BE2C (cell line): ENCODE data around the gene BMP8A.
"Not testable (repeated sequence)": the region's sequence is repeated elsewhere in the genome, so short reads cannot be mapped to it uniquely, and the experiment has no call there.

ENCODE experiments used
- DNase-seq: peaks from one replicate; pipeline ENCODE4 v3.0.0-alpha.2; 2020
- H3K27me3 ChIP-seq: fragments of 250-450 bp; sonication (Bioruptor Pico); 2 replicates; pipeline ENCODE4 v1.5.1; 2020; ENCODE audit warnings: mild to moderate bottlenecking
- H3K36me3 ChIP-seq: fragments of 250-450 bp; sonication (Bioruptor Pico); 2 replicates; pipeline ENCODE4 v1.5.1; 2020; ENCODE audit warnings: mild to moderate bottlenecking
- H3K4me1 ChIP-seq: fragments of 250-450 bp; sonication (Bioruptor Pico); 2 replicates; pipeline ENCODE4 v1.5.1; 2020
- H3K4me3 ChIP-seq: 2 replicates; pipeline ENCODE4 v1.5.1; 2011; ENCODE audit warnings: low read depth, low read length
- H3K9me3 ChIP-seq: fragments of 250-450 bp; sonication (Bioruptor Pico); 2 replicates; pipeline ENCODE4 v1.5.1; 2020
- CTCF ChIP-seq: IDR thresholded peaks from 2 replicates; pipeline ENCODE4 v1.5.1; 2012; ENCODE audit warnings: mild to moderate bottlenecking, low read depth, low read length

Gene BMP8A

GRCh38 chr1:39488793-39489566, 2.5 kb upstream of the BMP8A start:
- Histone ChIP-seq H3K36me3 (no peaks in the 10 kb centered on the region), H3K27me3 (peaks cover 10% of the 10 kb centered on the region; the same call in 1 of the 2 replicates), H3K4me3 (no peak overlapping the region), H3K9me3 (no peaks in the 10 kb centered on the region), H3K4me1 (no peaks in the 10 kb centered on the region)
- no peak for DNase-seq
- TF ChIP-seq CTCF: no peak

GRCh38 chr1:39489567-39490239, 1.7 kb upstream of the BMP8A start:
- Histone ChIP-seq H3K27me3 (peaks cover 10% of the 10 kb centered on the region; the same call in 1 of the 2 replicates), H3K4me3 (no peak overlapping the region), H3K9me3 (no peaks in the 10 kb centered on the region), H3K4me1 (no peaks in the 10 kb centered on the region), H3K36me3 (no peaks in the 10 kb centered on the region)
- TF ChIP-seq CTCF: no peak
- DNase-seq: no peak

- H3K4me1 ChIP-seq: no peaks in the 10 kb centered on the region
- TF ChIP-seq CTCF: no peak
- H3K9me3 ChIP-seq: no peaks in the 10 kb centered on the region
- DNase-seq: no peak
- H3K36me3 ChIP-seq: no peaks in the 10 kb centered on the region
- H3K4me3 ChIP-seq: no peak overlapping the region
- H3K27me3 ChIP-seq: peaks cover 10% of the 10 kb centered on the region; the same call in 1 of the 2 replicates
Measured at GRCh38 chr1:39490596-39491145, 765 bp upstream of the BMP8A start.

- not testable (repeated sequence) for H3K4me3 ChIP-seq, DNase-seq, H3K27me3 ChIP-seq, H3K4me1 ChIP-seq, H3K36me3 ChIP-seq, H3K9me3 ChIP-seq
Measured at GRCh38 chr1:39492118-39493042, 944 bp downstream of the BMP8A start.

GRCh38 chr1:39493043-39493810, 1.8 kb downstream of the BMP8A start:
- not testable (repeated sequence) for H3K9me3 ChIP-seq, H3K27me3 ChIP-seq, H3K4me3 ChIP-seq

GRCh38 chr1:39494671-39495410, 3.4 kb downstream of the BMP8A start:
- Histone ChIP-seq H3K9me3 (no peaks in the 10 kb centered on the region), H3K4me1 (no peaks in the 10 kb centered on the region), H3K27me3 (peaks cover 10% of the 10 kb centered on the region; the same call in 1 of the 2 replicates), H3K4me3 (no peak overlapping the region), H3K36me3 (no peaks in the 10 kb centered on the region)
- no peak for DNase-seq
- TF ChIP-seq CTCF: no peak

More at GRCh38 chr1:39493043-39493810, 1.8 kb downstream of the BMP8A start:
- H3K36me3 ChIP-seq, DNase-seq, H3K4me1 ChIP-seq: not testable (repeated sequence)

GRCh38 chr1:39496520-39496919, 5.1 kb downstream of the BMP8A start:
- not testable (repeated sequence) for DNase-seq, H3K4me3 ChIP-seq, H3K36me3 ChIP-seq, H3K27me3 ChIP-seq, H3K9me3 ChIP-seq, H3K4me1 ChIP-seq
